IPS DF 4.7 (cell line): ENCODE data around the gene CEP83.

Experiments used
- DNase-seq: peaks from one replicate; pipeline ENCODE4 v3.0.0-alpha.2; 2013; ENCODE audit warnings: low spot score; ENCODE audit errors: extremely low read depth

CEP83 gene

GRCh38 chr12:94305130-94305957, 154.3 kb downstream of the CEP83 start:
- DNase-seq = no peak

DNA sequence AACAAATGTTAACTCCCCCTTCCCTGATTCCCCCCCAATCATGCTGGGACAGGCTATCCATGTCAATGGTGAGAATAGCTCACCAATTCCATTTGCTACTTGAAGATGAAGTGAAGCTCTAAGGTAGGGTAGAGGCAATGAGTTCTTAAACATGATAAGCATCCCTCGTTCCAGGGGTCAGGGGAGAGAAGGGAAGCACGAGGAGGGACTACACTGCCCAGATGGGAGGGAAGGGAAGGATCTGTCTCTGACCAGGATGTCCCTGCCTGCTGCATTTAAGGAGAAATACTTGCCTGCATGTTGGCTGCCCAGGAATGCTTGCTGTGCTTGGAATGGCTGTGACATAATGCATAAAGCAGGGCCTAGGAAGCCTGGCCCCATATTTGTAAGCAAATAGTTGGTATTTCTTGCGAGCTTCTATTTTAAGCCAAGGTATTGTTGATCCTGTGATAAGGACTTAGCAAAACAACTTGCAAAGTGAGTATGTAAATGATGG, 155.1 kb downstream of the CEP83 start:
- peak; percentile 89 for DNase-seq

DNA sequence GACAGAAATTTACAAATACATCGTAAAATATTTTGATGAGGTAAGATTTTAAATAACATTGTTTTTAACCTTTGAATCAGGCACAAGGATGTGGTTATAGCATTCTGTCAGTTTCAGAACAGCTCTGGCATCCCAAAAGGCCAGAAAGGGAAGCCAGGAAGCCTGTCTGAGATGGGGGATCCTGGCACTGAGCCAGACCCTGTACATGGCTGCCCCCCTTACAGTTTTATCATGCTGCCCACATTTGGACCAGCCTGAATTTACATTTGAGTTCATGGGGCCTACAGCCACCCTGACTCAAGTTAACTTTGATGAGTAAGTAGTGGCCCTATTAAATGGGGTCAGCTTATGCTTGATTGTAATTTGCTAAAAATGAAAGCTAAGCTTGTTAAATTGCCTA, 155.7 kb downstream of the CEP83 start:
- DNase-seq = no peak

DNA sequence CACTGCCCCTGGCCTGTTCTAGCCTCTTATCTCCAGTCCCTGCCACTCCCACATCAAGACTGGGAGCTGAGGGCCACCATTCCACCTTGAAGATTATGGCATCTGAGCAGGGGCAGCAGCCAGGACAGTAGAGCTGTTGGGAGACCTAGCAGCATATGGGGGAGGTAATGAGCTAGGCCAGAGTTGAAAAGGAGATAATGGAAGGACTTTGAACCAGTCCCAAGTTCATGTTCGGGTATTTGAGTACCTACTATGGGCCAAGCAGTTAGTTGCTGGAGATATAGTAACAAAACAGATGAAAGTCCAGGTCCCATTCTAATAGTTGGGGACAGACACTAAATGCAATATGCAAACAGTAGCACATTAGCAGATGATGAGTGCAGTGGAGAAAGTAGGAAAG, 159.8 kb downstream of the CEP83 start:
- no peak for DNase-seq

DNA sequence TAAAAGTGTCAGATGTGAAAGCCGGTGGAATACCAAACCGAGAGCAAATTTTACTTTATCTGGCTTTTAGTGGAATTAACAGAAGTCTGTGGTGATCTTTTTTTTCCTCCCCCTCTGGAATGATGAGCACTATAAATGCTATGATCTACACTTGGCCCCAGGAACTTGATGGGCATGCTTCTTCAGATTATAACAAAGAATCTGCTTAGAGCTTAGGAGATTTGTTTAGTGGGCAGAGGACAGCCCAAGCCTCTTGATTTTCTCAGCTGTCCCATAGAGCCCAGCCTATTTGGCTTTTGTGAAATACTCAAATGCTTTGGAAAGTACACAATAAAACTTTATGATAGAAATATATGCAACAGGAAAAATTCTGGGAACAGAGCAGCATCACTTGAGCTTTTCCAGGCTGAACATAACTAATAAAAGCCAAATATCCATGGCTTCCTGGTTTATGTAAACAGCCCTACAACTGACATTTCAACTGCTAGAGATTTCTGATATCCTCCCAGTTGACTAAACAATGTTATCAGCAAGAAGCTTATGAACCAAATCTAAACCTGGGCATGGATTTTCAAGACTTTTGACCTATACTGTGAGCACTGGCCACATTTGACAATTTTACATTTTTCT, 161.7 kb downstream of the CEP83 start:
- DNase-seq = no peak

DNA sequence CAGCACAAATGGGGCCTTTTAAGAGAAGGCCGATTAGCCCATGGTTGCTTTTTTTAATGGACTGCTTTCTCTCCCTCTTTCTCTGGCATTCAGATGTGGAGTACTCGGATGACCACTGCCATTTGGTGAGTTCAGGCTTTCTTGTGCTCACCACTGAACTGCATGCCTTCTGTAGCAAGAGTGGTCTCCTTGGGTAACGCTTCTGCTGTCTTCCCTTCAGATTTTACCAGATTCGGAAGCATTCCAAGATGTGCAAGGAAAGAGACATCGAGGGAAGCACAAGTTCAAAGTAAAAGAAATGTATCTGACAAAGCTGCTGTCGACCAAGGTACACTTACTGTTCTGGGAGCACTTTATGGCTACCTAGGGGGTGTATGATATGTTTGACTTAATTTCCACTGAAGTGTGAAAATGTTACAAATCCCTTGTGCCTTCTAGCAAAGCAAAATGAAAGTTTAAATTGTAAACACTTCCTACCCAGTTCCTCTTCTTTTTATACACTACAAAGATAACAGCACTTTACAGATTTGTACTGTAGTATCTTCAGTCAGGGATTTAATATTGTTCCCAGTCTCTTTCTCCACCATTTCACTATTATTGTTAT, 162.5 kb downstream of the CEP83 start:
- DNase-seq = no peak

DNA sequence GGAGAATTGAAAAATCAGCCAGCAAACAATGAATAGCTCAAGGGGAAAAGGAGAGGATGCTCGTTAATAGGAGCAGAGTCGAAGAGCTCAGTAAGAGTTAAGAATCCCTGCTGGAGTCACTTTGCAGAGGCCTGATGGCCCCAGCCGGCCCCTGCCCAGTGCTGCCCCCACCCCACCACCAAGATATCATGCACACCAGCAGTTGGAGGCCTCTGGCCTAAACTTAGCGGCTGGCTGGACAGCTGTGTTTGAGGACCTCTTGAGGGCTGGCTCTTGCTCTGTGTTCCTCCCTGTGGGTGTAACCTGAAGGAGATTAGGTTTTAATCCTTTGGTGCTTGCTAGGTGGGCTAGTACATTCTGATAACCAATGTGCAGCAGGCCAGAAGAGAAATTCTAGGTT, 169.3 kb downstream of the CEP83 start:
- DNase-seq = no peak

- no peak for DNase-seq
These were observed 170.0 kb downstream of the CEP83 start for GRCh38 chr12:94289461-94290312.

DNA sequence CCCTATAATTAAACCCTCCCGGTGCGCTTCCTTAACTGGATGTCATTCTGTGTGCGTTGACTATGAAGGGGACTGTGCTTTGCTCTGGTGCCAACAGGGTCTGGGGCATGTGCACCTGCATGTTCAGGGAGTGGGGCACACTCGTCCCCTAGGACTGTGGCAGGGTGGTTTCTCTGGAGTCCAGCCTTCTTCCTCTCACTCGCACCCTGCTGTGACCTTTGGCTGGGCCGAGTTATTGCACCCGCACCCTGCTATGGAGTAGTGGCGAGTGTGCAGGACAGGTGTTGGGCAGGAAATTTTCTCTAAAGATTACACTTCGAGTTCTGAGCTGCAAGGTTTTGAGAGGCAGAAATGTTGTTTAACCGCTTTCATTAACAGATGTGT, 172.4 kb downstream of the CEP83 start:
- no peak for DNase-seq

DNA sequence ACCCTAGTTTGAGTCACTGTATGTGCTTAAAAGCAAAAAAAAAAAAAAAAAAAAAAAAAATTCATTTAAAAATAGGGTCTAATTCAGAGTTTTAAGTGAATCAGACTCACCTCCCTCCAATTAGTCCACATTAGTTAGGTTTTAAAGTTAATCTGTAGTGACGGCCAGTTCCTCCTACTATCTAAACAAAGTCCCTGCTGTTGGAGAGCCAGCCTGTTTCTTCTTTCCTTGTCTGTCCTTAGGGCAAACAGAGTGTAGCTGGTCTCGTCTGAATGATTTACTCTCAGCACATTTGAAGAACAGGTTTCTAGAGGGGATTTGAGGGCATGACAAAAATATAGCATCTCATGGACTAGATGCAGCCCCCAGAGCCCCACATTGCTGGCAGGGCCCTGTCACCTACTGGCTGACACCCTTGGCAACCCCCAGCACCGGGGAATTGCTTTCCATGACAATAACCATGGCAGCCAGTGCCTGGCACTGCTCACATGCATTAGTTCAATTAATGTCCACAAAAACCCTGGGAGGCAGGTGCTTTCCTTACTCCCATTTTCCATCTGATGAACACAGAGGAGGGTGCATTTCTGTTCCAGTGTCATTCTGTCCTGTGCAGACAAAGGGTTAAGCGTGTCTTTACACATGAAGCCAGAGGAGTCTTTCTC, 173.0 kb downstream of the CEP83 start:
- no peak for DNase-seq

DNA sequence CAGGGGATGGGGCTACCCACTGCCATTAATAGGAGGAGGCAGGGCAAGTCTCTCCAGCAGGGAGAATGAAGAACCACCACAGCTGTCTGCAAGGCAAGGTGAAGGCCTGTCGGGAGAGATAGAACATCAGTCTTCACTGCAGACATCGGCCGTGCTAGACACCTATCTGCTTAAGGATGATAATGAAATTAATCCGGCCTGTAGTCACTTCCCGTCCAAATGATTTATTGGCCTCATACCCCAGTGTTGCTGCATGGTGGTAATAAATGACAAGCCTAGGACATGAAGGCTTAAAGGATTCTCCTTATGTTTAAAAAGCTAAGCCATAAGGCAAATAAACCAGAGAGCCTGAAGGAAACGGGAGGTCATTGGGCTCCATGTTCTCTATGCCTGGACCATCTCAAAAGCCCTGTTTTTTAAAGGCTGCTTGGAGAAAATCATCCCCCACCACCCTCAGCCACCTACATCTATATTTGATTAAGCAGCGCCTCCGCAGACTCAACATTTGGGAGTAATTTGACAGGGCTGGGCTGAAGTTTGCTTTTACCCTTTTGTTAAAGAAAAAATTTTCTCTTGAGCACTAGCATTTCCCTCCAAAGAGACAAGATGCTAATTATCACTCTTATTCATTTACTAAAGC, 173.6 kb downstream of the CEP83 start:
- no peak for DNase-seq

DNA sequence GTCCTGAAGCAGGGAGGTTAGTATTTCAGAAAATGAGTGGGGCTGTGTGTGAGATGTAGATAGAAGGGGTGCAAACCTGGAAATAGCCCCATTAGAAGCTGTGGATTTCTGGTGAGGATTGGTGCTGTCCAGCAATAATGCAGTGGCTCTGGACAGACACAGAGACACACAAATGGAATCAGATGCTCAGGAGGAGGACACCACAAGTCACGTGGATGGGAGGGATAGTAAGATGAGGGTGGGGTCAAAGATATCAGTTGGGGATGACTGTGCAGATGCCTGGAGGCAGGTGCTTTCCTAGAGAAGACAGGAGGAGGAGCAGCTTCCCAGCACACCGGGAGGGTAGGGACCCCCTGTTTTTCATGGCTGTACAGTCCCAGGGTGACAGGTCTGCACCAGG, 174.8 kb downstream of the CEP83 start:
- DNase-seq = no peak

- no peak for DNase-seq
These were observed 175.6 kb downstream of the CEP83 start for GRCh38 chr12:94284046-94284445.

DNA sequence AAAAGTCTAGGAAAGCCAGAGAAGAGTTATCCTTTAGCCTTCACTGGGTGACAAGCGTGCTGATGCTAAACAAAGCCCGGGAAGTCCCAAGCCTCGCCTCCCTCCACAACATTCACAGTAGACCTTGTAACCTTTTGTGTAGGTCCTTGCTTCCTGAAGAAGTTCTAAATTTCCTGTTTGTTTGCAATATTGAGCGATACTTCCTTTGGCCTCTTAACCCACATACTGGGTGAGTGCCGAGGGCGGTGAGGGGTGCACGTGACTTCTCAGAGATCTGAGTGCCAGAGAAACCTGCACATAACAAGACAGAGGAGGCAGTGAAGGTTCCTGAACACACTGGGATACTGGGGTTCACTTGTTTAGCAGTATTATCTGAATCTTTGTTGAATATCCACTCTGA, 177.0 kb downstream of the CEP83 start:
- DNase-seq = no peak

DNA sequence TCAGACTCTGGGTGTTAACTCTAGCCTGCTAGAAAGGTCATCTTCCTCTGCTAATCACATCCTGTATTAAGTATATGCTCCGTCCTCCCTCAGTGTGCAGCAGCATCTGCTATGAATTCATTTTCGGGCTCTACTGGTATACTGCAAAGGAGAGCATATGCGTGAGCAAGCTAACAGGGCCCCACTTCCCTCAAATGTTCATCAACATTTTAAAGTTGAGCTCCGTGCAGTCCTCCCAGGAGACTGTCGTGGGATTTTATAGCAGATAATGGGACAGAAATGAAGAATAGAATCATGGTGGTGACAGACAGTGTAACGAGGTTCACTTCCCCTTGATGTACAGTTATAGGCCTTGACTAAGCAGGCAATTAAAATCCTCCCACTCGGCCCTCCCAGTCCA, 179.6 kb downstream of the CEP83 start:
- no peak for DNase-seq

GRCh38 chr12:94277426-94278000, 182.2 kb downstream of the CEP83 start:
- DNase-seq = no peak

DNA sequence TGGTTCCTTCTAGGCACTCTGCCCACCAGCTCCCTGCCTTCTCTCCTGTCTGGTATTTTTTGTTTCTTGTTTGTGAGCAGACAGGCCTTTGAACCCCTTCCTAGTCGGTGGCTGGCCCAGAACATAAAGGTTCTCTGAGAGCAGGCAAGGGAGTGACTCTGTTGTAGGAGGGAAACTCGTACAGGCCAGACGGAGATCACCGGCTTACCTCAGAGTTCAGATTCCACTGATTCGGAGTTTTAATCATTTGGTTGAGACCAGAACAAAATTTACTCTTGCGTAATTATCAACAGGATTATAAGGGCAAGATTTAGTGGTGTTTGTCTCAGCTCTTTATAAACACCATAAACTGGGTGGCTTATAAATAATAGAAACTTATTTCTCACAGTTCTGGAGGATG, 182.9 kb downstream of the CEP83 start:
- DNase-seq = no peak

- DNase-seq = no peak
These were observed 186.4 kb downstream of the CEP83 start for GRCh38 chr12:94273272-94273671.

DNA sequence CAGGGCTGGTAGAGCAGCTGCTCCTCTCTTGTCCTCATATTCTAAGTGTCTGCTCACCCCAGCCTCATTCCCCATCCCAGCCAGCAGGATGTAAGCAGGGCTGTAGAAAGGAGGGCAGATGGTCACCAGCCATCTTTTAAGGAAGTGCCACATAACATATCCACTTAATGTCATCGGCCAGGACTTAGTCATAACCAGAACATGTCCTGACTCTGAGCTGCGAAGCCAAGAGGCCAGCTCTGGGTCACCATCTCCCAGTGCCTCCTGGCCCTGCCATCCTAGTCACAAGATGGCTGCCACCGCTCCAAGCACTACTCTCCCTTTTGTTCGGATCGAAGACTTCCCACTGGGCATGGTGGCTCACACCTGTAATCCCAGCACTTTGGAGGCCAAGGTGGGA, 187.4 kb downstream of the CEP83 start:
- DNase-seq = no peak

DNA sequence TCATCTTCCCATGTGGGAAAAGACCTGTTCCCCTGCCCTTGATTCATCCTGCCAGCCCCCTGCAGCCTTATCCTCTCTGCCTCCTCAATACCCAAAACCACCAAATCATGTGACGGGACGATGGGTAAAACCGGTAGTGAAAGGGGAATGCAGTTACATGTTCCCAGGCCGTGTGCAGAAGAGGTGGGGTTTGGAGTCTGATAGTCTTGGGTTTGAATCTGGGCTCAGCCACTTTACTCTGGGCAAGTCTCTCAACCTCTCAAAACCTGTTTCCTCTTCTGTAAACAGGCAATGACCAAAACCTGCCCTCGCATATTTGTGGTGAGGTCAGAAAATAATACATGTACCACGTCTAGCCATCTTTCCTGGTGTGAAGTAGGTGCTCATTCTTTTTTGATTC, 188.3 kb downstream of the CEP83 start:
- DNase-seq = no peak
